GM18505 (cell line): ENCODE data around the gene PROM1.

ENCODE experiments used
- ATAC-seq: cut with Tn5 transposase; IDR thresholded peaks from one replicate; pipeline ENCODE4 v1.9.1; 2021; ENCODE audit not compliant: unreplicated experiment
- POLR2A ChIP-seq: IDR thresholded peaks from 4 replicates; pipeline ENCODE4 v1.6.1; 2011; ENCODE audit warnings: borderline replicate concordance; ENCODE audit not compliant: insufficient read depth, insufficient read length; ENCODE audit errors: extremely low read depth

PROM1 gene

DNA sequence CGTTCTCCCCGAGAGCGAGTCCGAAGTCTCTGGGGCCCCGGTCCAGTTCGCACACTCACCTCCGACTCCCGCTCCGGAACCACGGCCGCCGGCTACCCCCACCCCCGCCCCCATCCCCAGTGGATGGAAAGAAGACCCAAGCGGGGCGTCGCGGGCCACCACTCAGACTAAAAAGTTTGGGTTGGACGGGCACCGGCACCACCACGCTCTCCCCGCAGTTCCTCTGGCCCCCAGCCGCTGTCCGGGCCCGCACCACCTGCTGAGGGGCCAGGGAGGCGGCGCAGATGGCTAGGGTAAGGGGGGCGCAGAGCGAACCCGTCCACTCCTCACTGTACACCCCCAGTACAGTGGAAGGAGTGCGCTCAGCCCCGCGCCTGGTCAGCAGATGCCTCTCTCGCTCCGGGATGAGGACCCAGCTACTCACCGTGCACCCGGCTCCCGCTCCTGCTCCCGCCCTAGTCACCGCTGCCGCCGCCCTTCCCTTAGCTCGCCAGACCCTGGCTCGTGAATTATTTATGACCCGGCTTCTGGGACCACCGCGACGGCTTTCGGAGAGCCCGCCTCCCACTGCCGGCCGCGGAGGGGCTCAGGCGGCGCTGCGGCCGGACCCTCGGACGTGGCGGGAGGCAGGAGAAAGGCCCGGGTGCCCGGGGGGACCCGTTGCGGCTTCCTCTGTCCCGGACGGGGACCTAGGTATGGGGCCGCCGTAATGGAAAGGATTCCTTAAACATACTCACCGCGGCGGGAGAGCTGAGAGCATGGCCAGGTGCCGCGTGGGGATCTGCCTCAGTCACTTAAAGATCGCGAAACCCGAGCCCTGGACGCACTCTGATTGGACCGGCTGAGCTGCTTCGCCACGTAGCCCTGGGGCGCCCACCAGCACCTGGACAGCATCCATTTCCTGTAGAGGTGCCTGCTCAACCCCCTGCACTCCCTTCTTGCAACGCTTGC is at the start of gene PROM1:
Gene PROM1, minus strand, starts transcription at position 783 of the 951 bp plus-strand sequence. CDS start 8,117 bp downstream, outside the sequence.
- TF ChIP-seq POLR2A = no peak
- no peak for ATAC-seq

DNA sequence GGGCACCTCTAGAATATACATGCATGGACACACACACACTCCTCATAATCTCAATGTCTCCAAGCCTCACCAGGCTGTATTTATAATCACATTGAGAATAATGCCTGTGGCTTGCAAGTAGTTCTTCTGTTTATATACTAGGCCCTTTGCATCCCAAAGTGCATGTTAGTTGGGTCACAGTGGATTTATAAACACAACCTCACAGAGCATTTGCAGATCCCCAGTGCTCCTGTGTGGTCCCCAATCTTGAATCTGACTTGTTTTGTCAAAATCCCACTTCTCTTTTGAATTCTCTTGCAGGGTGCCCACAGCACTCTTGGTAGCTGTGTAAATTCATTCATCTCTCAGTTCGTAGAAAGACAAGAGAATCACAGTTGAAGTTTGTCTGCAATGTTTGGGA is 49.6 kb upstream of the PROM1 start:
- TF ChIP-seq POLR2A = no peak
- no peak for ATAC-seq

DNA sequence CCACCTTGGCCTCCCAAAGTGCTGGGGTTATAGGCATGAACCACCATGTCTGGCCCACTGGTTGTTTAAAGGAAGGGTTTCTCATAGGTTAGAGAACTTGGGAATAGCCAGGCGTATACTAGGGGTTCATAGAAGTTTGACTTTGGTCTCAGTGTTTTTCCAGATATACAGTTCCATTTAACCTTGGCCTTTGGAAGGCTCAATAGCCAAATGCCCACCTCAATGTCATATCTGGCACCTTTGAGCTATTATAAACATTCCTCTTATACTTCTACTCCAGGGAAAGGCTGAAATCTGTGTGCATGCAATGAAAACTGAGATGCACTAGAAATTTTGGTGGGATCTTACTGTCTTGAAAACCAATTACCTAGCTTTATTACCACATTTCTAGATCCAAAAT is 47.5 kb upstream of the PROM1 start:
- no peak for TF ChIP-seq POLR2A
- ATAC-seq = no peak

- no peak for ATAC-seq
- no peak for TF ChIP-seq POLR2A
These were observed 45.5 kb upstream of the PROM1 start for GRCh38 chr4:16129336-16129735.

DNA sequence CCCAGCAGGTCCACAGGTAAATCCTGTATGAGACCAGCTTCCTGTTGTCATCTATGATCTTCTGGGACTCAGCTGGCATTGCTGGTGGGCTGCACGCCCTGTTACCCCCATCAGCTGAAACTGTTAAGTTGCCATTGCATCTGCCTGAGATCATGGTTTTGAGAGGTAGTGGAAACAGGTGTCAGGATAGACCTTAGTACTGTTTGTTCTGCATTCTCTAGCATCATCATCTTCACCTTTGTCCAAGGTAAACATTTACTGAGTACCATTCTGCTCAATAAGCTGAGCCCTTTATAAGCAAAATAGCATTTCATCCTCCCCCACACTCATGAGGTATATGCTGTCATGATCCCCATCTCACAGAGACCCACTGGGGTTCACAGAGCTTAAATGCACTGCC is 42.9 kb upstream of the PROM1 start:
- no peak for TF ChIP-seq POLR2A
- ATAC-seq = no peak

GRCh38 chr4:16125571-16126445 is 42.0 kb upstream of the PROM1 start:
- TF ChIP-seq POLR2A = no peak
- no peak for ATAC-seq

DNA sequence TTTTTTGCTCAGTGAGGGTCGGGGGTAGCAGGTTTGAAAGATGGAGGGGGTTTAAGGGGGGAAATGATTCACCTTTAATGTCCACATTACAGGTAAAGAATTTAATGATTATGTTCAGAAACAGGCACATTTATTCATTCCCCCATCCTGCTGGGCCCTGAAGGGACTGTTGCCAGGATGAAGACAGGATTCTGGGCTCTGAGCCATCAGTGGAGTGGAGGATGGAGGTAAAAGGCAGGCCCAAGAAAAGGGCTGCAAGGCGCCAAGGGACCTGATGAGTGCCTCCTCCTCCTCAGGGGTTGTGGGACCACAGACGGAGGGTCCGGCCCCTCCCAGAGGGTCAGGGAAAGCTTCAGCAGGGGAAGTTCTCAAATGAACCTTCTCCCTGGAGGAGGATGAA is 40.4 kb upstream of the PROM1 start:
- TF ChIP-seq POLR2A = no peak
- no peak for ATAC-seq

DNA sequence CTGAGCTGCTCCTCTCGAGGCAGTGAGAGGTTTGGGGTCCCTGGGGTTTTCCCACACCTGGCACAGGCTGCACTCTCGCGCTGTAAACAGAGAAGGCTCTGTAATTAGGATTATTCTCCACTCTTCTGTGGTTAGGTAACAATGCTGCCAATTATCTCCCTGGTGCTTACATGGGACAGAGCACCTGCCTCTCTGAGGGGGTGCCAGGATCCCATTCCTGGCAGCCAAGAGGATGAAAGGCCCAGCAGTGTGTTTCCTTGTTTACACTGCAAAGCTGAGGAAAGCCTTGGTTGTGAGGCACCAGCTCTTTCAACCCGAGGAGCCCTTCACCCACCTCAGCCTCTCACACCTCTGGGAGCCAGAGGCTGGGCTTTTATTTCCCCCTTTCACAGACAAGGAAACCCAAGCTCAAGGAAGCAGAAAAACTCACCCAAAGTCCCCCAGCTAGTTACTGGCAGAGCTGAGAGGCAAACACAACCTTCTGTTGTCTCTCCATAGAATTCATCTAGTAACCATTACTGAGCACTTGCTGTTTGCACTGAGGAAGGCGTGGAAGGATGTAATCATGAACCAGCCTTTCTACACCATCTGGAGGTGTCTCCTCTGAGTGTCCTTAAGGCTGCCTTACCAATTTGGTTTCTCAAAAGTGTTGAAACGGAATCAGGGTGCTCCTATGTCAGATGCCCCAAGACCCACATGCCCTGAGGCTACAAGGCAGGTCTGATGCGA is 39.7 kb upstream of the PROM1 start:
- no peak for ATAC-seq

DNA sequence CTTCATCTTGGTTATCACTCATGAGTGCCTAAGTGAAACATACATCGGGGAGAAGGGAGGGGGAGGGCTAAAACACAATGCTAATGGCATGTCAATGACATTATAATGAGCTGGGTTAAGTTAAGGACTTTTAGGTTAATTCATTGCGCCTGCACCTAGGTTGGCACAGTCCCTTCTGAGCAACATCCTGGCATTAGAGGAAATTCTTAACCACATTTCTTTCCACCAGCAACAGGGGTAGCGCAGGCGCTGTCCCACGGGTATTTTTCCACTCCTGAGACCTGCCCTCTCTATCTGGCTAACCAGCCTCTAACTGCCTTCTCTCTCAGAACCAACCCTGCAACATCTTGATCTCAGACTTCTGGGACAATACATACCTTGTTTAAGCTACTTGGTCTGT is 39.0 kb upstream of the PROM1 start:
- no peak for TF ChIP-seq POLR2A
- no peak for ATAC-seq

More for the DNA sequence above, 39.7 kb upstream of the PROM1 start:
- TF ChIP-seq POLR2A = no peak

DNA sequence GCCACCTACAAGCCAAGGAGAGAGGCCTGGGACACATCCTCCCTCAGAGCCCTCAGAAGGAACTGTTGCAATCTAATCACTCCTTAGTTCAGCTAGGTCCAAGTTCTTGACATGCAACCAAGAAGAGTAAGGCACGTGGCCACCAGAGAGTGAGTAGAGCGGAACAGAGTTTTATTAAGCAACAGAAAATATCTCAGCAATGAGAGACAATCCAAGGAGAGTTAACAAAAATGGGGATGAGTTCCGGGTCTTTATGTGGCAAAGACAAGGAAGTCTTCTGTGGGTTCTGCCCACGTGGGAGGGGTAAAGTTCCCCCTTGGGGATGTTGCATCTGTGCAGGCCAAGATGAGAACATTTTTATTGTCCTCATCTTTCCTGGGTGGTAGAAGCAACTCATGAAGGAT is 38.5 kb upstream of the PROM1 start:
- no peak for ATAC-seq
- no peak for TF ChIP-seq POLR2A

- TF ChIP-seq POLR2A = no peak
- ATAC-seq = no peak
These were observed 36.9 kb upstream of the PROM1 start for GRCh38 chr4:16120720-16121119.

GRCh38 chr4:16119981-16120380 is 36.2 kb upstream of the PROM1 start:
- no peak for ATAC-seq
- TF ChIP-seq POLR2A = no peak

DNA sequence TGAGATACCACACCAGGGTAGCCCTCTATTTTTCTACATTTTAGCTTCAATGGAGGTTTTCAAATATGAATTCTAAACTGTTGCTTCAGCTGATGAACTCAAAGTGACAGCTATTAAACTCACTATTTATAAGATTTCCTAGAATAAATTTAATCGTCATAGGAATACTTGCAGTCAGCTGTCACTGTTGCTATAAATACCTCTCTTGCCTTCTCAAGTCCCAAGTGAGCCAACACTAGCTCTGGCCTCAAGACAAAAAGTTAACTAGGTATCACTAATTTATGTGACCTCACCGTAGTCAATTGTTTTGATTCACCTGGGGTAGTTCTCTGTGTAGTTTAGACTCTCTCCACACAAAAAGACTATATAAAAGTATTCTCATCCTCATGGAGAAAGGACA is 34.3 kb upstream of the PROM1 start:
- no peak for ATAC-seq
- TF ChIP-seq POLR2A = no peak

GRCh38 chr4:16117164-16117563 is 33.3 kb upstream of the PROM1 start:
- no peak for TF ChIP-seq POLR2A
- no peak for ATAC-seq

- TF ChIP-seq POLR2A = no peak
- no peak for ATAC-seq
These were observed 32.7 kb upstream of the PROM1 start for GRCh38 chr4:16116493-16116990.
